Kidney (tissue), 14 donors: ENCODE results near the gene YWHAE. TPM values are rescaled to one million over a fixed set of nuclear protein-coding genes. Genes with fewer than 3 reads are reported as not detected.
"Not testable (repeated sequence)": the region's sequence is repeated elsewhere in the genome, so short reads cannot be mapped to it uniquely, and the experiment has no call there.

ENCODE experiments used
- DNase-seq, 5 donors: peaks; one replicate each; pipeline ENCODE4 v3.0.0-alpha.2; 2013 to 2020
- FAIRE-seq: peaks from 2 replicates; lab custom pipeline; 2012; peaks lifted over from hg19 to GRCh38; lab: Jason Lieb, UNC
- H3K27ac ChIP-seq, 2 donors: one replicate each; pipeline ENCODE4 v1.7.0; 2013; ENCODE audit warnings: low read depth in 2 of 2, low read length in 2 of 2, inconsistent platforms in 1 of 2
- H3K27me3 ChIP-seq: one replicate; pipeline ENCODE4 v1.7.1; 2013; ENCODE audit warnings: low read length, inconsistent platforms; ENCODE audit not compliant: control insufficient read depth, insufficient read depth
- H3K36me3 ChIP-seq, 3 donors: one replicate each; pipeline versions ENCODE4 v1.7.0 to v1.7.1; 2013; ENCODE audit warnings: low read length in 3 of 3, control low read depth in 1 of 3, inconsistent platforms in 1 of 3; ENCODE audit not compliant: insufficient read depth in 3 of 3, control insufficient read depth in 2 of 3
- H3K4me1 ChIP-seq, 3 donors: one replicate each; pipeline versions ENCODE4 v1.7.0 to v1.7.1; 2013; ENCODE audit warnings: low read length in 3 of 3, inconsistent platforms in 1 of 3, low read depth in 1 of 3; ENCODE audit not compliant: control insufficient read depth in 2 of 3, insufficient read depth in 2 of 3
- H3K4me3 ChIP-seq, 3 donors: one replicate each; pipeline versions ENCODE4 v1.7.0 to v1.8.1; 2013; ENCODE audit warnings: low read length in 3 of 3, control low read depth in 1 of 3, inconsistent platforms in 1 of 3
- H3K9ac ChIP-seq, 3 donors: one replicate each; pipeline versions ENCODE4 v1.7.0 to v1.7.1; 2013; ENCODE audit warnings: low read length in 3 of 3, control low read depth in 1 of 3, inconsistent platforms in 1 of 3
- H3K9me3 ChIP-seq, 3 donors: one replicate each; pipeline versions ENCODE4 v1.7.0 to v1.7.1; 2013; ENCODE audit warnings: low read length in 3 of 3, control low read depth in 1 of 3, inconsistent platforms in 1 of 3; ENCODE audit not compliant: control insufficient read depth in 2 of 3, insufficient read depth in 1 of 3
- CTCF ChIP-seq: IDR thresholded peaks from 3 replicates; pipeline ENCODE4 v1.5.1; 2012; ENCODE audit warnings: mild to moderate bottlenecking, moderate library complexity, borderline replicate concordance; ENCODE audit not compliant: insufficient read depth; ENCODE audit errors: extremely low read depth
- intact Hi-C: fragments of 100-400 bp; cut with DNase I; formaldehyde crosslinking; loops from one replicate; pipeline ENCODE4 v1.11.1; 2022
- polyA plus RNA-seq: library from polyadenylated mRNA; stranded (reverse); fragments of 350-450 nt; fragmentation: Illumina TruSeq; extraction: RNeasy Lipid Tissue Mini Kit (QIAGEN cat#74804); gene quantifications from one replicate; pipeline ENCODE4 v1.2.3, GENCODE V29; 2014; ENCODE audit warnings: low read depth, low replicate concordance; ENCODE audit not compliant: insufficient read depth
- total RNA-seq: library from RNA; stranded (reverse); fragmentation: NEBNext Ultra II Directional; extraction: Animal tissue kit (Norgen Biotek cat#: 25700); gene quantifications from one replicate; pipeline ENCODE4 v1.2.1, GENCODE V29; 2021
- donor health status: control.
- donor health status: control.
- donor health status: control.
- donor health status: control.
- donor health status: control.
- donor health status: DM: yes; HTN: yes; CAD: no.
- donor health status: Normal renal cell carcinoma (clear cell type).

YWHAE gene
- total and polyA plus RNA-seq, 2 donors from 2014 or later = 495 to 591 TPM

- H3K4me3 ChIP-seq, intact Hi-C loops, H3K27me3 ChIP-seq, FAIRE-seq, H3K9me3 ChIP-seq, H3K36me3 ChIP-seq, H3K27ac ChIP-seq, H3K9ac ChIP-seq, DNase-seq: not testable (repeated sequence)
- peaks cover 0 to 39% (median 31%) of the 10 kb centered on the region in 3 donors for H3K4me1 ChIP-seq
These were observed 13.3 kb downstream of the YWHAE start for GRCh38 chr17:1386675-1387190.

- Histone ChIP-seq H3K36me3 (no peaks in the 10 kb centered on the region), H3K4me1 (peaks cover 0 to 34% (median 31%) of the 10 kb centered on the region in 3 donors), H3K4me3 (no peak overlapping the region), H3K27ac (no peak overlapping the region), H3K27me3 (no peaks in the 10 kb centered on the region), H3K9ac (no peak overlapping the region), H3K9me3 (no peaks in the 10 kb centered on the region)
- TF ChIP-seq CTCF = no peak
- FAIRE-seq = no peak
- intact Hi-C loops = no loop called here
- DNase-seq = no peak
These were observed 13.8 kb downstream of the YWHAE start for GRCh38 chr17:1386265-1386664.

- Histone ChIP-seq H3K4me3 (no peak overlapping the region), H3K27me3 (no peaks in the 10 kb centered on the region), H3K36me3 (no peaks in the 10 kb centered on the region), H3K27ac (no peak overlapping the region), H3K9ac (no peak overlapping the region), H3K4me1 (peaks cover 0 to 34% (median 29%) of the 10 kb centered on the region in 3 donors), H3K9me3 (no peaks in the 10 kb centered on the region)
- intact Hi-C loops = no loop called here
- no peak for TF ChIP-seq CTCF
- DNase-seq (no peak), FAIRE-seq (no peak)
These were observed 14.2 kb downstream of the YWHAE start for GRCh38 chr17:1385861-1386260.

- no peak overlapping the region for H3K9ac ChIP-seq
- FAIRE-seq (no peak), DNase-seq (no peak)
- TF ChIP-seq CTCF = no peak
- no peak overlapping the region for H3K4me3 ChIP-seq
- no peak overlapping the region for H3K27ac ChIP-seq
- intact Hi-C loops = no loop called here
- H3K4me1 ChIP-seq = peaks cover 0 to 33% (median 30%) of the 10 kb centered on the region in 3 donors
- H3K27me3 ChIP-seq = no peaks in the 10 kb centered on the region
- no peaks in the 10 kb centered on the region for H3K36me3 ChIP-seq
- H3K9me3 ChIP-seq = no peaks in the 10 kb centered on the region
These were observed 15.1 kb downstream of the YWHAE start for GRCh38 chr17:1384905-1385435.
